Articular chondrocyte of knee joint (primary cell): Measurements from ENCODE around the gene ATXN2. TPM values are rescaled to one million over a fixed set of nuclear protein-coding genes. Genes with fewer than 3 reads are reported as not detected.

Source experiments
- small RNA-seq: library from RNA; depleted of rRNA; stranded (forward); fragments of <200 nt; gene quantifications from one replicate; pipeline ENCODE3, GENCODE V24; 2012
- total RNA-seq: library from RNA; depleted of rRNA; stranded (reverse); fragments of >200 nt; gene quantifications from 2 replicates; pipeline ENCODE4 v1.2.3, GENCODE V29; 2012

Gene ATXN2
- total RNA-seq, result 46.6 and 58.5 TPM in 2 replicates

DNA sequence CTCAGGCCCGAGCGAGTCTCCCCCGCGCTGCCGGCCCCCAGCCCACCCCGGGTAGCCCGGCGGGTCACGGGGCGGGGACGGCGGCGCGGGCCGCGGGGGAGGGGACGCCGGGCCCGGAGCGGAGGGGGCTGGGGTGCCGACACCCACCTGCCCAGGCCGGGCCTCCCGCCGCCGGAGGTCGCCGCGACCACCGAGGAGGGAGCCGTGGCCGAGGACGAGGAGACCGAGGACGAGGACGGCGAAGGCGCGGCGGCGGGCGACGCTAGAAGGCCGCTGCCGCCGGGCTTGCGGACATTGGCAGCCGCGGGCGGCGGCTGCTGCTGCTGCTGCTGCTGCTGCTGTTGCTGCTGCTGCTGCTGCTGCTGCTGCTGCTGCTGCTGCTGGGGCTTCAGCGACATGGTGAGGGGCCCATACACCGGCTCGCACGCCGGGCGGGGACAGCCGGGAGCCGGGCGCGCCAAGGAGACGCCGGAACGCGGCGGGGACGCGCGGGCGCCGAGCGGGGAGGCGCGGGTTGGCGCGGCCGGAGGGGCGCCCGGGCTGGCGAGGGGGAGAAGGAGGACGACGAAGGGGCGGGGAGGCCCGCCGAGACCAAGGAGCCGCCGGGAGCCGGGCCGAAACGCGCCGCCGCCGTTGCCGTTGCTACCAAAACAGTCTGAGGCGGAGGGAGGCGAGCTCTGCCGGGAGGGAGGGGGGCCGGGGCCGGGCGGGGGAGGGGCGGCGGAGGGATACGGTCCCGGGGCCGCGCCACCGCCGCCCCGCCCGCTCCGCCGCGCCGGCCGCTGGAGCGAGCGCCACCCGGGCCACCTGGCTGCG lies at the start of gene ATXN2:
TSS of gene ATXN2 (minus strand) at position 679 of the 816 bp plus-strand sequence. CDS start at position 398, 281 bp downstream.

DNA sequence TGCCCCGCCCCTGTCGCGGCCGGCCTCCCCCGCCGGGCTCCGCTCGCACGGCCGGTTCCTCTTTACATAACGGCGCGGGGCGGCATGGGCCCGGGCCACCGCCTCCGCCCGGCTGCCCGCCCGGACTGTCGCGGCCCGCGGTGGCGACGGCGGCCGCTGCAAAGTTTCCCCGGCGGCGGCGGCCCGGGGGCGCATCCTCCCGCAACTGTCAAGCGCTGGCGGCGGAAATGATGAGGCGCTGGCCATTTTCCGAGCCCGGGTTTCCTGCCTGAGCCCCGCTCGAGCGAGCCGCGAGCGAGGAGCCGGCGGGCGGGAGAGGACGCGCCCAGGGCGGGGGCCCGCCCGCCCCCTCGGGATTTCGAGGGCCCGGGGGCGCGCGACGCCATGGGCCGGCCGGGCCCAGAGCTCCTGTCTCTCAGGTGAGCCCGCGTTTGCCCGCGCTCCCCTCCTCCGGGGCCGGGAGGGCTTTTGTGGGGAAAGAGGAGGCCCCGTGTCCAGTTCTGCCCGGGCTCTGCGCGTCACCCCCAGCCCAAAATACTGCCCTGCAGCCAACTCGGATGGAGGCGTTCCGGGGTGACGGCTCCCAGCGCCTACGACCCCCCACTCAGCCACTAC lies 193.1 kb downstream of the ATXN2 start, which contains the start of gene SH2B3:
TSS of gene SH2B3 (plus strand) at position 65 of the 615 bp plus-strand sequence. CDS start 12,223 bp downstream, outside the sequence.

Small RNAs within 50 kb of the gene (small RNA-seq; reads per million reads assigned to genes)
- not detected for gene RF00066

Other genes with a start within 250 kb of the ATXN2 start
- gene PHETA1, start 230.2 kb downstream of the ATXN2 start, total RNA-seq, result 8.8 and 9.2 TPM in 2 replicates
- 14.9 and 19.9 TPM in 2 replicates for gene SH2B3, start 193.4 kb downstream of the ATXN2 start, total RNA-seq
- gene BRAP, start 86.6 kb upstream of the ATXN2 start, total RNA-seq, result 20.6 and 22.9 TPM in 2 replicates
- gene ACAD10, start 86.7 kb upstream of the ATXN2 start, total RNA-seq, result 14.4 and 16.2 TPM in 2 replicates
- 35.1 and 35.5 TPM in 2 replicates for gene ALDH2, start 167.6 kb upstream of the ATXN2 start, total RNA-seq
- gene MAPKAPK5, start 242.9 kb upstream of the ATXN2 start, total RNA-seq, result 26.3 and 30.3 TPM in 2 replicates